Ishikawa (cell line): ENCODE results near the gene FOXA3.

ENCODE experiments used
- CEBPB ChIP-seq: IDR thresholded peaks from 2 replicates; pipeline ENCODE4 v1.6.1; 2012
- CREB1 ChIP-seq: IDR thresholded peaks from 2 replicates; pipeline ENCODE4 v1.6.1; 2012; ENCODE audit warnings: low read depth
- EGR1 ChIP-seq: IDR thresholded peaks from 2 replicates; pipeline ENCODE4 v1.6.1; 2012
- EP300 ChIP-seq: IDR thresholded peaks from 2 replicates; pipeline ENCODE4 v1.6.1; 2012; ENCODE audit warnings: borderline replicate concordance
- FOXM1 ChIP-seq: IDR thresholded peaks from 2 replicates; pipeline ENCODE4 v1.6.1; 2012; ENCODE audit warnings: low read depth, borderline replicate concordance
- NFIC ChIP-seq: IDR thresholded peaks from 2 replicates; pipeline ENCODE4 v1.6.1; 2012
- RAD21 ChIP-seq: IDR thresholded peaks from 2 replicates; pipeline ENCODE4 v1.6.1; 2012; ENCODE audit warnings: low read depth
- TAF1 ChIP-seq: IDR thresholded peaks from 2 replicates; pipeline ENCODE4 v1.6.1; 2012; ENCODE audit warnings: low read depth, mild to moderate bottlenecking
- TCF12 ChIP-seq: IDR thresholded peaks from 2 replicates; pipeline ENCODE4 v1.6.1; 2012; ENCODE audit warnings: low read depth
- TEAD4 ChIP-seq: IDR thresholded peaks from 2 replicates; pipeline ENCODE4 v1.6.1; 2012
- YY1 ChIP-seq: IDR thresholded peaks from 2 replicates; pipeline ENCODE4 v1.6.1; 2012; ENCODE audit warnings: low read depth
- ZBTB7A ChIP-seq: IDR thresholded peaks from 2 replicates; pipeline ENCODE4 v1.6.1; 2012; ENCODE audit warnings: low read depth
- TF ChIP-seq, protein P1 (sequence below): IDR thresholded peaks from 2 replicates; pipeline ENCODE4 v1.6.1; 2012; ENCODE audit warnings: low read depth, mild to moderate bottlenecking
- TF ChIP-seq, protein P2 (sequence below): IDR thresholded peaks from 2 replicates; pipeline ENCODE4 v1.6.1; 2012
- TF ChIP-seq, protein P3 (sequence below): IDR thresholded peaks from 2 replicates; pipeline ENCODE4 v1.6.1; 2012

FOXA3 gene

DNA sequence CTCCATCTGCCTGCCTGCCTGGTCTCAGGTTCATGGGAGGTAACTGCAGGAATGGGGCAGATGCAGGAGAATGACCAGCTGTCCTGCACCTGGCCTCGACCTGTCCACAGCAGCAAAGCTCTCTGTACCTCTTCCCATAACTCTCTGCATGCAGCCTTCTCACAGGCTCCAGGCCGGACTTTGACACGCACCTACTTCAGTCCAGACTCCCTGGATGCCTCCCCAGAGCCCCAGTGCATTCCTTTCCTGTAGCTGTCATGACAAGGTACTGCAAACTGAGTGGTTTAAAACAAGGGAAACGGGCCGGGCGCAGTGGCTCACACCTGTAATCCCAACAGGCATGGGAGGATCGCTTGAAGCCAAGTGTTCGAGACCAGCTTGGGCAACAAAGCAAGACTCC, 47.2 kb downstream of the FOXA3 start:
- no peak for TF ChIP-seq RAD21
- no peak for TF ChIP-seq TEAD4
- no peak for TF ChIP-seq TCF12
- TF ChIP-seq EP300: no peak
- TF ChIP-seq EGR1: no peak
- TF ChIP-seq FOXM1: no peak
- TF ChIP-seq, protein P1, sequence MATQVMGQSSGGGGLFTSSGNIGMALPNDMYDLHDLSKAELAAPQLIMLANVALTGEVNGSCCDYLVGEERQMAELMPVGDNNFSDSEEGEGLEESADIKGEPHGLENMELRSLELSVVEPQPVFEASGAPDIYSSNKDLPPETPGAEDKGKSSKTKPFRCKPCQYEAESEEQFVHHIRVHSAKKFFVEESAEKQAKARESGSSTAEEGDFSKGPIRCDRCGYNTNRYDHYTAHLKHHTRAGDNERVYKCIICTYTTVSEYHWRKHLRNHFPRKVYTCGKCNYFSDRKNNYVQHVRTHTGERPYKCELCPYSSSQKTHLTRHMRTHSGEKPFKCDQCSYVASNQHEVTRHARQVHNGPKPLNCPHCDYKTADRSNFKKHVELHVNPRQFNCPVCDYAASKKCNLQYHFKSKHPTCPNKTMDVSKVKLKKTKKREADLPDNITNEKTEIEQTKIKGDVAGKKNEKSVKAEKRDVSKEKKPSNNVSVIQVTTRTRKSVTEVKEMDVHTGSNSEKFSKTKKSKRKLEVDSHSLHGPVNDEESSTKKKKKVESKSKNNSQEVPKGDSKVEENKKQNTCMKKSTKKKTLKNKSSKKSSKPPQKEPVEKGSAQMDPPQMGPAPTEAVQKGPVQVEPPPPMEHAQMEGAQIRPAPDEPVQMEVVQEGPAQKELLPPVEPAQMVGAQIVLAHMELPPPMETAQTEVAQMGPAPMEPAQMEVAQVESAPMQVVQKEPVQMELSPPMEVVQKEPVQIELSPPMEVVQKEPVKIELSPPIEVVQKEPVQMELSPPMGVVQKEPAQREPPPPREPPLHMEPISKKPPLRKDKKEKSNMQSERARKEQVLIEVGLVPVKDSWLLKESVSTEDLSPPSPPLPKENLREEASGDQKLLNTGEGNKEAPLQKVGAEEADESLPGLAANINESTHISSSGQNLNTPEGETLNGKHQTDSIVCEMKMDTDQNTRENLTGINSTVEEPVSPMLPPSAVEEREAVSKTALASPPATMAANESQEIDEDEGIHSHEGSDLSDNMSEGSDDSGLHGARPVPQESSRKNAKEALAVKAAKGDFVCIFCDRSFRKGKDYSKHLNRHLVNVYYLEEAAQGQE: no peak
- TF ChIP-seq CREB1: no peak
- TF ChIP-seq, protein P2, sequence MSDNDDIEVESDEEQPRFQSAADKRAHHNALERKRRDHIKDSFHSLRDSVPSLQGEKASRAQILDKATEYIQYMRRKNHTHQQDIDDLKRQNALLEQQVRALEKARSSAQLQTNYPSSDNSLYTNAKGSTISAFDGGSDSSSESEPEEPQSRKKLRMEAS: no peak
- TF ChIP-seq CEBPB: no peak
- TF ChIP-seq, protein P3, sequence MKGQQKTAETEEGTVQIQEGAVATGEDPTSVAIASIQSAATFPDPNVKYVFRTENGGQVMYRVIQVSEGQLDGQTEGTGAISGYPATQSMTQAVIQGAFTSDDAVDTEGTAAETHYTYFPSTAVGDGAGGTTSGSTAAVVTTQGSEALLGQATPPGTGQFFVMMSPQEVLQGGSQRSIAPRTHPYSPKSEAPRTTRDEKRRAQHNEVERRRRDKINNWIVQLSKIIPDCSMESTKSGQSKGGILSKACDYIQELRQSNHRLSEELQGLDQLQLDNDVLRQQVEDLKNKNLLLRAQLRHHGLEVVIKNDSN: no peak
- no peak for TF ChIP-seq TAF1
- TF ChIP-seq NFIC: no peak
- TF ChIP-seq YY1: no peak
- TF ChIP-seq ZBTB7A: no peak

DNA sequence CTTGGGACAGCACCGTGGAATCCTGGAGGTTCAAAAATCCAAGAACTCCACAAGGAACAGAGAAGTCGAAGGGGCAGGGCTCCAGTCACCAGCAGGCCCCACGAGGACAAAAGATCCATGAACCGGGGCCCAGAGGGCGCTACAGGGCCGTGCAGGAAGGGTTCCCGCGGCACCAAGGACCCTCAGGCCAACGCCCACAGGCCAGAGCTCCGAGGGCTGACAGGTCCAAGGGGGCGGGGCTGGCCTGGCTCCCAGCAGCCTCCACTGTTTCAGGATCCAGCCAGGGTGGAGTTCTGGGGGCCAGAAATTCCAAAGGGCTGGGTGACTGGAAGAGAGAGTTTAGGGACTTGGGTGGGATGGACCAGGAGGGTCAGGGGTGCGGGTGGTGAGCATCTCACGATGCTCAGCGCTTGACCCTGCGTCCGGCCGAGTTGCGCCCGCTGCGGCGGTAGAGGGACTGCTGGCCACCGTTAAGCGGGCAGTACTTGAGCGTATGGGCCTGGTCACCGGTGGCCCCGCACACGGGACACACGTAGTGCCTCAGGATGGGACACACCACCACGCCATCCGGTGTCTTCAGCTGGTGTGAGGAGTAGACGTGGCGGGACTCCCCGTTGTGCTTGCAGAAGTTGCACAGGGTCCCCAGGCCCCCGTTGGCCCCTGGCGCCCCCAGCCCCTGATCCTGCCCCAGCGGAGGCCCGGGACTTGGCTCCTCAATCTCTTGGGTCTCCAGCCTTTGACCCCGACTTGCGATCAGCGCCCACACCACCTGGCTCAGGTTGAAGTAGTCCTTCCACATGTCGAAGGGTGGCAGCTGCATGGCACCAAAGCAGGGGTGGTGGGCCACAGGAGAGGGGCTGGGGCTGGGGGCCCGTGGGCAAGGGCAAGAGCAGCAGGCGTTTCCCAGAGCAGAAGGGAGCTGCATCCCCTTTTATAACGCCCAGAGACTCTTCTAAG, 50.0 kb downstream of the FOXA3 start, which contains the start of gene NANOS2:
NANOS2 (minus strand) TSS at position 905 of the 957 bp plus-strand sequence; CDS start at position 820, 85 bp downstream.
- TF ChIP-seq EGR1 (no peak), RAD21 (peak; percentile 59), CREB1 (no peak)

DNA sequence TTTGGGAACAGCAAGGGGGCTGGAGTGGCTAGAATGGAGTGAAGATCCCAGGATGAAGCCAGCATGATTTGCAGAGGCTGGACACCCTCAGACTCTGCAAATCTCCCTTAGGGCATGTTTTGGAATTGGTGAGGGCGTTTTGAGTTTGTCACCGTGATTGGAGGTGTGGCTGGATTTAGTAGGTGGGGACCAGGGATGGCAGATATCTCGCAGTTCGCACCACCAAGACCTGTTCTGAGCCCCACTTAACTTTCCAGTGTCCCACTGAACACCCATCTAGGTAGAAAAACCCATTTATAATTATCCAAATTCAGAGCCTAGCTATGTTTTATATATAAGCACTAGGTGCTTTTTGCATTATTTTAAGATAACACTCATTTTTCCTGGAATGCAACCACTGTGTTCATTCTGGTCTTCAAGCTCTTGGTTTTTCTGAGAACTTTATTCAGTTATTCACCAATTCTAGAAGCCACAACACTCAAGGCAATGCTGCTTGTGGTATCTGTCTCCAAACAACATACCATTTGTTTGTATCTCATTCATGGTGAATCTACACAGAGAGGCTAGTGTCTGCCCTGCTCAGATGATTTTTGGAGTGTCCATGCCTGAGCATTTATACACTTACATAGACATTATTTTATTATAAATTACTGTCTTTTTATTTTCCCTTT, 53.4 kb downstream of the FOXA3 start:
- TF ChIP-seq CEBPB: no peak

DNA sequence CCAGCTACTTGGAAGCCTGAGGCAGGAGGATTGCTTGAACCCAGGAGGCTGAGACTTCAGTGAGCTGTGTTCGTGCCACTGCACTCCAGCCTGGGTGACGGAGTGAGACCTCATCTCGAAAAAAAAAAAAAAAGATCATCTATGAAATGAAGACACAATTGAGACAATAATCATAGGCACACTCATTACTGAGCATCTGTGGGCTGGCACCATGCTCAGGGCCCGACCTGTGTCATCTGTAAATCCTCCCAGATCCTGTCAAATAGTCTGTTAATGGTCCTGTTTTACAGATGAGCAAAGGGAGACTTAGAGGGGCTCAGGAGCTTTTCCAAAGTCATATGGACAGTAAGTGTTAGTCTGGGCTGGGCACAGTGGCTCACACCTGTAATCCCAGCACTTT, 54.6 kb downstream of the FOXA3 start:
- TF ChIP-seq, protein P1: no peak
- no peak for TF ChIP-seq TAF1
- TF ChIP-seq RAD21: no peak
- TF ChIP-seq EP300: no peak
- TF ChIP-seq CEBPB: no peak
- TF ChIP-seq, protein P3: no peak
- TF ChIP-seq, protein P2: no peak
- TF ChIP-seq ZBTB7A: no peak
- no peak for TF ChIP-seq YY1
- TF ChIP-seq FOXM1: no peak
- TF ChIP-seq TEAD4: no peak
- no peak for TF ChIP-seq CREB1
- TF ChIP-seq EGR1: no peak
- TF ChIP-seq TCF12: no peak
- TF ChIP-seq NFIC: no peak

DNA sequence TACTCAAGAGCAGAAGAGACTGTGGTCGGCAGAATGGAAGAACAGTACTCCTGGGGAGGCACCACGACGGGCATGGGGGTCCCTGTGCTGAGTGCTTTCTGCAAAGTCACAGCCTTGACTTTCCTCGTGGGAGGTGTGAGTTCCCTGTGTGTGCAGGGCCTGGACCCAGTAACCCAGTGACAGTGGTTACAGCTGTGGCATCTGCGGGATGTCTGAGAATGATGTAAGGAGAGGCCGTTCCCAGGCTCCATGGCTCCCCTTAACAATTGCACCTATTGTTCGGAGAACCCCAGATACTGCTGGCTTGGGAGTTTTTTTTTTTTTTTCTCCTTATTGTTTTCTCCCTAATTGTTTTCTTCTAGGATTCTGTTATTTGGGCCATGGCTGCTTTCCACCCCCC, 55.6 kb downstream of the FOXA3 start:
- no peak for TF ChIP-seq YY1
- no peak for TF ChIP-seq RAD21
- TF ChIP-seq TCF12: no peak
- no peak for TF ChIP-seq CREB1
- TF ChIP-seq FOXM1: no peak
- TF ChIP-seq ZBTB7A: no peak
- no peak for TF ChIP-seq TAF1
- no peak for TF ChIP-seq EP300
- TF ChIP-seq, protein P3: no peak
- no peak for TF ChIP-seq EGR1
- TF ChIP-seq, protein P2: no peak
- TF ChIP-seq NFIC: no peak
- TF ChIP-seq, protein P1: no peak
- TF ChIP-seq CEBPB: no peak
- TF ChIP-seq TEAD4: no peak
